Activated CD4-positive, alpha-beta T cell treated with anti-CD3 and anti-CD28 coated beads, Interleukin-2, amount 50 U/mL, for 4 hours (primary cell): ENCODE results near the gene NFIC.

Source experiments
- DNase-seq, 2 experiments: peaks; one replicate each; pipeline ENCODE4 v3.0.0-alpha.2; 2020

NFIC gene

GRCh38 chr19:3359919-3360420 lies 6.4 kb upstream of the NFIC start:
- peak in 1 of 2 experiments; percentile 35 for DNase-seq

GRCh38 chr19:3360421-3361383 lies 5.7 kb upstream of the NFIC start:
- peak; percentile 77 to 80 for DNase-seq

- DNase-seq = no peak
Observed at GRCh38 chr19:3361384-3362216, 4.8 kb upstream of the NFIC start.

GRCh38 chr19:3362217-3362906 lies 4.0 kb upstream of the NFIC start:
- DNase-seq = no peak

- DNase-seq = no peak
Observed at GRCh38 chr19:3363841-3364500, 2.4 kb upstream of the NFIC start.

GRCh38 chr19:3364501-3364858 lies 1.9 kb upstream of the NFIC start:
- no peak for DNase-seq

- DNase-seq = no peak
Observed at GRCh38 chr19:3365093-3365835, 1.1 kb upstream of the NFIC start.

GRCh38 chr19:3366753-3367627 lies 607 bp downstream of the NFIC start:
- DNase-seq = no peak

- no peak for DNase-seq
Observed at GRCh38 chr19:3367628-3368440, 1.5 kb downstream of the NFIC start.

GRCh38 chr19:3368441-3368795 lies 2.0 kb downstream of the NFIC start:
- DNase-seq = no peak

GRCh38 chr19:3368848-3369336 lies 2.5 kb downstream of the NFIC start:
- DNase-seq = no peak

GRCh38 chr19:3369337-3370213 lies 3.2 kb downstream of the NFIC start:
- no peak for DNase-seq

- no peak for DNase-seq
Observed at GRCh38 chr19:3370214-3370720, 3.9 kb downstream of the NFIC start.

- DNase-seq = no peak
Observed at GRCh38 chr19:3370728-3371591, 4.6 kb downstream of the NFIC start.

GRCh38 chr19:3372413-3372812 lies 6.0 kb downstream of the NFIC start:
- no peak for DNase-seq

GRCh38 chr19:3373971-3374368 lies 7.6 kb downstream of the NFIC start:
- DNase-seq = no peak

- DNase-seq = no peak
Observed at GRCh38 chr19:3374369-3375112, 8.2 kb downstream of the NFIC start.
